H9 (cell line): ENCODE measurements around the gene SIGLEC14. TPM values are rescaled to one million over a fixed set of nuclear protein-coding genes. Genes with fewer than 3 reads are reported as not detected.

ENCODE experiments used
- DNase-seq: peaks from one replicate; pipeline ENCODE4 v3.0.0-alpha.2; 2017
- H2AFZ ChIP-seq: one replicate; pipeline ENCODE4 v1.6.1; 2013; ENCODE audit warnings: mild to moderate bottlenecking, low read length, control low read depth, moderate library complexity
- H2AK5ac ChIP-seq: 2 replicates; pipeline ENCODE4 v1.6.1; 2013; ENCODE audit warnings: low read length, control low read depth, mixed read lengths; ENCODE audit not compliant: insufficient read length
- H2BK120ac ChIP-seq: one replicate; pipeline ENCODE4 v1.6.1; 2013; ENCODE audit warnings: low read depth, mild to moderate bottlenecking, low read length, control low read depth, inconsistent platforms; ENCODE audit not compliant: poor library complexity, severe bottlenecking
- H2BK12ac ChIP-seq: 2 replicates; pipeline ENCODE4 v1.6.1; 2013; ENCODE audit warnings: low read length, control low read depth, mixed read lengths, low read depth; ENCODE audit not compliant: insufficient read length
- H2BK15ac ChIP-seq: 2 replicates; pipeline ENCODE4 v1.6.1; 2013; ENCODE audit warnings: low read depth, low read length, control low read depth
- H2BK20ac ChIP-seq: one replicate; pipeline ENCODE4 v1.6.1; 2013; ENCODE audit warnings: low read depth, mild to moderate bottlenecking, low read length, control low read depth, inconsistent platforms; ENCODE audit not compliant: poor library complexity, severe bottlenecking
- H2BK5ac ChIP-seq: 2 replicates; pipeline ENCODE4 v1.6.1; 2013; ENCODE audit warnings: low read length, control low read depth, mixed read lengths; ENCODE audit not compliant: insufficient read length
- H3K14ac ChIP-seq: 2 replicates; pipeline ENCODE4 v1.6.1; 2013; ENCODE audit warnings: low read length, control low read depth; ENCODE audit not compliant: insufficient read depth
- H3K18ac ChIP-seq: 2 replicates; pipeline ENCODE4 v1.6.1; 2013; ENCODE audit warnings: low read depth, mild to moderate bottlenecking, mixed read lengths, low read length, control low read depth; ENCODE audit not compliant: insufficient read length
- H3K23ac ChIP-seq: 2 replicates; pipeline ENCODE4 v1.6.1; 2013; ENCODE audit warnings: low read length, control low read depth, mixed read lengths, low read depth; ENCODE audit not compliant: insufficient read length
- H3K23me2 ChIP-seq: 2 replicates; pipeline ENCODE4 v1.6.1; 2013; ENCODE audit warnings: low read depth, mild to moderate bottlenecking, mixed read lengths, low read length, control low read depth; ENCODE audit not compliant: insufficient read length, poor library complexity, severe bottlenecking
- H3K27ac ChIP-seq: 2 replicates; pipeline ENCODE4 v1.5.1; 2013; ENCODE audit warnings: low read length, control low read depth, mixed read lengths, low read depth; ENCODE audit not compliant: insufficient read length
- H3K27me3 ChIP-seq: 2 replicates; pipeline ENCODE4 v1.6.1; 2013; ENCODE audit warnings: low read length, control low read depth, inconsistent platforms; ENCODE audit not compliant: insufficient read depth
- H3K4ac ChIP-seq: 2 replicates; pipeline ENCODE4 v1.6.1; 2013; ENCODE audit warnings: low read depth, mild to moderate bottlenecking, control low read depth, inconsistent platforms, low read length, moderate library complexity
- H3K4me1 ChIP-seq: 2 replicates; pipeline ENCODE4 v1.6.1; 2013; ENCODE audit warnings: low read length, control low read depth, inconsistent platforms; ENCODE audit not compliant: insufficient read depth
- H3K4me2 ChIP-seq: 2 replicates; pipeline ENCODE4 v1.6.1; 2013; ENCODE audit warnings: low read length, control low read depth, mixed read lengths; ENCODE audit not compliant: insufficient read length, insufficient read depth
- H3K56ac ChIP-seq: 2 replicates; pipeline ENCODE4 v1.6.1; 2013; ENCODE audit warnings: low read depth, mild to moderate bottlenecking, mixed read lengths, low read length, control low read depth; ENCODE audit not compliant: insufficient read length
- H3K79me1 ChIP-seq: 2 replicates; pipeline ENCODE4 v1.6.1; 2013; ENCODE audit warnings: low read depth, mild to moderate bottlenecking, moderate library complexity, low read length, control low read depth, inconsistent platforms; ENCODE audit not compliant: insufficient read depth, poor library complexity, severe bottlenecking
- H3K79me2 ChIP-seq: 2 replicates; pipeline ENCODE4 v1.6.1; 2013; ENCODE audit warnings: low read length, control low read depth, inconsistent platforms; ENCODE audit not compliant: insufficient read depth
- H3K9ac ChIP-seq: 2 replicates; pipeline ENCODE4 v1.6.1; 2013; ENCODE audit warnings: low read length, control low read depth, mixed read lengths; ENCODE audit not compliant: insufficient read length; ENCODE audit errors: extremely low read depth
- H3K9me3 ChIP-seq: one replicate; pipeline ENCODE4 v1.6.1; 2013; ENCODE audit warnings: low read depth, low read length, inconsistent platforms; ENCODE audit not compliant: control insufficient read depth
- H3T11ph ChIP-seq: one replicate; pipeline ENCODE4 v1.6.1; 2013; ENCODE audit warnings: mild to moderate bottlenecking, low read length, control low read depth, inconsistent platforms
- H4K20me1 ChIP-seq: one replicate; pipeline ENCODE4 v1.6.1; 2013; ENCODE audit not compliant: control insufficient read depth, insufficient read length, insufficient read depth
- H4K5ac ChIP-seq: 2 replicates; pipeline ENCODE4 v1.6.1; 2013; ENCODE audit warnings: low read depth, mild to moderate bottlenecking, mixed read lengths, low read length, control low read depth; ENCODE audit not compliant: insufficient read length
- H4K8ac ChIP-seq: replicated peaks from 2 replicates; pipeline ENCODE4 v1.6.1; 2013; ENCODE audit warnings: low read length, control low read depth, mixed read lengths, low read depth; ENCODE audit not compliant: insufficient read length
- H4K91ac ChIP-seq: 2 replicates; pipeline ENCODE4 v1.6.1; 2013; ENCODE audit warnings: low read depth, mild to moderate bottlenecking, moderate library complexity, mixed read lengths, low read length, control low read depth; ENCODE audit not compliant: insufficient read length
- H3K27ac Mint-ChIP-seq, 3 experiments: 2 replicates in 2 of 3; 3 replicates in 1 of 3; pipeline ENCODE4 v1.8.0; 2020 to 2021; ENCODE audit warnings: mixed read lengths in 3 of 3, mild to moderate bottlenecking in 1 of 3, moderate library complexity in 1 of 3
- H3K27me3 Mint-ChIP-seq: 2 replicates; pipeline ENCODE4 v1.8.0; 2021; ENCODE audit warnings: low read depth, mild to moderate bottlenecking, moderate library complexity, mixed read lengths
- H3K36me3 Mint-ChIP-seq, 3 experiments: 2 replicates in 2 of 3; 3 replicates in 1 of 3; pipeline ENCODE4 v1.8.0; 2020 to 2021; ENCODE audit warnings: low read depth in 3 of 3, mixed read lengths in 3 of 3; ENCODE audit not compliant: insufficient read depth in 1 of 3
- H3K4me1 Mint-ChIP-seq, 2 experiments: 2 replicates each; pipeline ENCODE4 v1.8.0; 2020; ENCODE audit warnings: mixed read lengths in 2 of 2
- H3K4me3 Mint-ChIP-seq, 2 experiments: 2 replicates in 1 of 2; 3 replicates in 1 of 2; pipeline ENCODE4 v1.8.0; 2020 to 2021; ENCODE audit warnings: mild to moderate bottlenecking in 2 of 2, mixed read lengths in 2 of 2, moderate library complexity in 1 of 2
- H3K9me3 Mint-ChIP-seq, 2 experiments: 2 replicates in 1 of 2; 3 replicates in 1 of 2; pipeline ENCODE4 v1.8.0; 2020; ENCODE audit warnings: mild to moderate bottlenecking in 2 of 2, mixed read lengths in 2 of 2, moderate library complexity in 1 of 2
- WGBS: extraction: QIAGEN DNeasy Blood & Tissue Kit; methylation state at CpG from one replicate; pipeline ENCODE4 v1.1.7; 2013; ENCODE audit warnings: missing lambda C conversion rate, low lambda C conversion rate, mixed read lengths; ENCODE audit not compliant: insufficient read length; ENCODE audit errors: extremely low coverage; 5-methylcytosine and 5-hydroxymethylcytosine counted together
- total RNA-seq: library from RNA; stranded (reverse); gene quantifications from 2 replicates; pipeline ENCODE4 v1.2.1, GENCODE V29; 2021
- TF ChIP-seq, protein P1 (sequence below): fragments of 200-600 bp; sonication (generic); conservative IDR thresholded peaks from 3 replicates; pipeline ENCODE4 v1.8.0; 2021; ENCODE audit warnings: antibody characterized with exemption, mild to moderate bottlenecking

The SIGLEC14 gene
- total RNA-seq, 1 experiment from 2014 or later = not detected

DNA sequence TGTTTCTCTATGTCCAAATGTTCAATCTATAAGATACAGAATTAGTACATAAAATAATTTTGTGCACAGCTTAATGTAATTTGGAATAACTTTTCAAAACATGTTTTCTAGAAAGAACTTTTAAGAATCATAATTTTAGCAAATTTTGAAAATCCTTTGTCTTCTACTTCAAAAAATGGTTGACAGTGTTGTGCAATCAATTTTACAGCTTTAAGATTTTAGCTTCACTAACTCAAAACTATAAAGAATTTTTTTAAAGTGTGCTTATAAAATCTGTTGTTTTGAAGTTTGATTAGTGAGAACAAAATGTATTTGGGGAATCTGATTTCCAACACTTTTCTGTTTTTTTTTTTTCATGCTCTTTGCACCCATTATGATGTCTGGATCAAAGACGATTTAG, 33.8 kb upstream of the SIGLEC14 start:
- H3K4me2 ChIP-seq = no peak overlapping the region

More for the DNA sequence above, 33.8 kb upstream of the SIGLEC14 start:
- H2BK15ac ChIP-seq = no peak overlapping the region
- H3K9ac ChIP-seq = no peak overlapping the region
- no peak overlapping the region for H2BK12ac ChIP-seq
- no peak overlapping the region for H4K5ac ChIP-seq
- H3K23me2 ChIP-seq = no peaks in the 10 kb centered on the region
- no peak overlapping the region for H3K27ac ChIP-seq
- H3K14ac ChIP-seq = no peak overlapping the region
- H2AFZ ChIP-seq = no peak overlapping the region
- WGBS = no CpG with 5 or more reads among the region's 1 CpG
- H3T11ph ChIP-seq = no peak overlapping the region
- no peak overlapping the region for H3K23ac ChIP-seq
- no peak overlapping the region for H3K18ac ChIP-seq
- no peak overlapping the region for H4K8ac ChIP-seq
- no peaks in the 10 kb centered on the region for H3K79me2 ChIP-seq
- H3K4me1 ChIP-seq = no peaks in the 10 kb centered on the region
- TF ChIP-seq, protein P1, sequence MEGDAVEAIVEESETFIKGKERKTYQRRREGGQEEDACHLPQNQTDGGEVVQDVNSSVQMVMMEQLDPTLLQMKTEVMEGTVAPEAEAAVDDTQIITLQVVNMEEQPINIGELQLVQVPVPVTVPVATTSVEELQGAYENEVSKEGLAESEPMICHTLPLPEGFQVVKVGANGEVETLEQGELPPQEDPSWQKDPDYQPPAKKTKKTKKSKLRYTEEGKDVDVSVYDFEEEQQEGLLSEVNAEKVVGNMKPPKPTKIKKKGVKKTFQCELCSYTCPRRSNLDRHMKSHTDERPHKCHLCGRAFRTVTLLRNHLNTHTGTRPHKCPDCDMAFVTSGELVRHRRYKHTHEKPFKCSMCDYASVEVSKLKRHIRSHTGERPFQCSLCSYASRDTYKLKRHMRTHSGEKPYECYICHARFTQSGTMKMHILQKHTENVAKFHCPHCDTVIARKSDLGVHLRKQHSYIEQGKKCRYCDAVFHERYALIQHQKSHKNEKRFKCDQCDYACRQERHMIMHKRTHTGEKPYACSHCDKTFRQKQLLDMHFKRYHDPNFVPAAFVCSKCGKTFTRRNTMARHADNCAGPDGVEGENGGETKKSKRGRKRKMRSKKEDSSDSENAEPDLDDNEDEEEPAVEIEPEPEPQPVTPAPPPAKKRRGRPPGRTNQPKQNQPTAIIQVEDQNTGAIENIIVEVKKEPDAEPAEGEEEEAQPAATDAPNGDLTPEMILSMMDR = no peak
- no peaks in the 10 kb centered on the region for H3K79me1 ChIP-seq
- no peak overlapping the region for H4K91ac ChIP-seq
- no peaks in the 10 kb centered on the region for H3K27me3 ChIP-seq
- no peak overlapping the region for H3K56ac ChIP-seq
- H2BK20ac ChIP-seq = no peak overlapping the region
- no peaks in the 10 kb centered on the region for H4K20me1 ChIP-seq
- no peak overlapping the region for H2AK5ac ChIP-seq
- Mint-ChIP-seq H3K36me3 (peaks cover 2 to 10% (median 5%) of the 10 kb centered on the region in 3 experiments; a peak in 6 of 7 replicates), H3K4me3 (no peak overlapping the region), H3K4me1 (no peaks in the 10 kb centered on the region), H3K27me3 (peaks cover 22% of the 10 kb centered on the region), H3K27ac (no peak overlapping the region), H3K9me3 (peaks cover 27 to 62% of the 10 kb centered on the region in 2 experiments)
- no peak overlapping the region for H2BK120ac ChIP-seq
- no peak overlapping the region for H2BK5ac ChIP-seq
- no peak for DNase-seq
- H3K9me3 ChIP-seq = peaks cover 13% of the 10 kb centered on the region
- H3K4ac ChIP-seq = no peak overlapping the region
